ENCODE data around the gene FMN1.
A peak's percentile ranks its signal among the peaks of the same experiment; 100 is the strongest.

FMN1 gene

GRCh38 chr15:33007303-33007855 is 187.1 kb downstream of the FMN1 start:
- DNase-seq = peak in 2 of 3 donors; percentile 6 to 23
- 0% methylated on average over 3 of the region's 4 CpGs for WGBS (ENCODE audit: insufficient coverage)

GRCh38 chr15:33005582-33005981 is 188.9 kb downstream of the FMN1 start:
- Histone ChIP-seq H3K27ac (ENCODE audit: insufficient read depth in 1 of 2, low read depth in 1 of 2, low read length in 2 of 2, poor library complexity in 1 of 2, severe bottlenecking in 2 of 2) (no peak overlapping the region), H3K9me3 (ENCODE audit: control extremely low read depth in 1 of 5, control insufficient read depth in 4 of 5, insufficient read depth in 2 of 5, low read depth in 1 of 5, low read length in 4 of 5) (peaks cover 0 to 2% (median 0%) of the 10 kb centered on the region in 5 experiments), H3K27me3 (replicated peaks in 2 of 5; ENCODE audit: control insufficient read depth in 4 of 5, insufficient read depth in 5 of 5, low read length in 4 of 5) (peaks cover 0 to 7% (median 0%) of the 10 kb centered on the region in 5 experiments), H3K4me1 (ENCODE audit: control extremely low read depth in 1 of 4, control insufficient read depth in 4 of 4, insufficient read depth in 4 of 4, low read length in 3 of 4) (peaks cover 0 to 9% (median 1%) of the 10 kb centered on the region in 4 experiments), H3K36me3 (ENCODE audit: control insufficient read depth in 4 of 4, insufficient read depth in 4 of 4, low read length in 3 of 4) (no peaks in the 10 kb centered on the region), H3K4me3 (ENCODE audit: control insufficient read depth in 1 of 7, extremely low read depth in 1 of 7, insufficient read depth in 4 of 7, low read depth in 2 of 7, low read length in 6 of 7) (no peak overlapping the region)
- WGBS (ENCODE audit: insufficient coverage) = no CpG with 5 or more reads among the region's 1 CpG
- ChIA-PET CTCF (no interaction called here), POLR2A (no interaction called here)
- DNase-seq = peak in 1 of 3 donors; percentile 7

More at GRCh38 chr15:33007303-33007855, 187.1 kb downstream of the FMN1 start:
- no peaks in the 10 kb centered on the region for H3K36me3 ChIP-seq (ENCODE audit: control insufficient read depth in 4 of 4, insufficient read depth in 4 of 4, low read length in 3 of 4)
- H3K4me3 ChIP-seq (ENCODE audit: control insufficient read depth in 1 of 7, extremely low read depth in 1 of 7, insufficient read depth in 4 of 7, low read depth in 2 of 7, low read length in 6 of 7) = peak overlapping the region in 2 of 7 experiments; percentile 19 to 67
- peaks cover 0 to 9% (median 1%) of the 10 kb centered on the region in 4 experiments for H3K4me1 ChIP-seq (ENCODE audit: control extremely low read depth in 1 of 4, control insufficient read depth in 4 of 4, insufficient read depth in 4 of 4, low read length in 3 of 4)
- H3K27ac ChIP-seq (ENCODE audit: insufficient read depth in 1 of 2, low read depth in 1 of 2, low read length in 2 of 2, poor library complexity in 1 of 2, severe bottlenecking in 2 of 2) = no peak overlapping the region
- CTCF ChIA-PET = interaction anchor here (0.9 kb wide), 1 partner anchor 18 kb away, joined by 3 read pairs; no protein-coding TSS in a partner anchor
- peaks cover 0 to 7% (median 0%) of the 10 kb centered on the region in 5 experiments for H3K27me3 ChIP-seq (replicated peaks in 2 of 5; ENCODE audit: control insufficient read depth in 4 of 5, insufficient read depth in 5 of 5, low read length in 4 of 5)
- H3K9me3 ChIP-seq (ENCODE audit: control extremely low read depth in 1 of 5, control insufficient read depth in 4 of 5, insufficient read depth in 2 of 5, low read depth in 1 of 5, low read length in 4 of 5) = peaks cover 0 to 2% (median 0%) of the 10 kb centered on the region in 5 experiments
- POLR2A ChIA-PET = no interaction called here

GRCh38 chr15:33001926-33002325 is 192.6 kb downstream of the FMN1 start:
- DNase-seq = no peak
- H3K36me3 ChIP-seq (ENCODE audit: control insufficient read depth in 4 of 4, insufficient read depth in 4 of 4, low read length in 3 of 4) = no peaks in the 10 kb centered on the region
- H3K27ac ChIP-seq (ENCODE audit: insufficient read depth in 1 of 2, low read depth in 1 of 2, low read length in 2 of 2, poor library complexity in 1 of 2, severe bottlenecking in 2 of 2) = no peak overlapping the region
- H3K27me3 ChIP-seq (replicated peaks in 2 of 5; ENCODE audit: control insufficient read depth in 4 of 5, insufficient read depth in 5 of 5, low read length in 4 of 5) = no peaks in the 10 kb centered on the region
- H3K4me1 ChIP-seq (ENCODE audit: control extremely low read depth in 1 of 4, control insufficient read depth in 4 of 4, insufficient read depth in 4 of 4, low read length in 3 of 4) = peaks cover 0 to 6% (median 0%) of the 10 kb centered on the region in 4 experiments
- peaks cover 0 to 6% (median 5%) of the 10 kb centered on the region in 5 experiments for H3K9me3 ChIP-seq (ENCODE audit: control extremely low read depth in 1 of 5, control insufficient read depth in 4 of 5, insufficient read depth in 2 of 5, low read depth in 1 of 5, low read length in 4 of 5)
- ChIA-PET CTCF (interaction anchor here (1.0 kb wide), 1 partner anchor 12 kb away, joined by 3 read pairs; no protein-coding TSS in a partner anchor), POLR2A (interaction anchor here (0.6 kb wide), 1 partner anchor 336 kb away, joined by 3 read pairs; no protein-coding TSS in a partner anchor)
- no peak overlapping the region for H3K4me3 ChIP-seq (ENCODE audit: control insufficient read depth in 1 of 7, extremely low read depth in 1 of 7, insufficient read depth in 4 of 7, low read depth in 2 of 7, low read length in 6 of 7)

- 94% methylated on average over 2 of the region's 4 CpGs for WGBS (ENCODE audit: insufficient coverage)
These were observed 195.4 kb downstream of the FMN1 start for GRCh38 chr15:32998979-32999672.

GRCh38 chr15:32998182-32998581 is 196.3 kb downstream of the FMN1 start:
- CTCF ChIA-PET = interaction anchor here (1.3 to 6.2 kb wide), 4 partner anchors 335 to 354 kb away, joined by 3 to 53 read pairs (median 6); no protein-coding TSS in a partner anchor

More at GRCh38 chr15:32998979-32999672, 195.4 kb downstream of the FMN1 start:
- ChIA-PET CTCF (no interaction called here), POLR2A (no interaction called here)
- Histone ChIP-seq H3K36me3 (ENCODE audit: control insufficient read depth in 4 of 4, insufficient read depth in 4 of 4, low read length in 3 of 4) (no peaks in the 10 kb centered on the region), H3K9me3 (ENCODE audit: control extremely low read depth in 1 of 5, control insufficient read depth in 4 of 5, insufficient read depth in 2 of 5, low read depth in 1 of 5, low read length in 4 of 5) (peaks cover 0 to 6% (median 5%) of the 10 kb centered on the region in 5 experiments), H3K27me3 (replicated peaks in 2 of 5; ENCODE audit: control insufficient read depth in 4 of 5, insufficient read depth in 5 of 5, low read length in 4 of 5) (no peaks in the 10 kb centered on the region), H3K27ac (ENCODE audit: insufficient read depth in 1 of 2, low read depth in 1 of 2, low read length in 2 of 2, poor library complexity in 1 of 2, severe bottlenecking in 2 of 2) (no peak overlapping the region), H3K4me1 (ENCODE audit: control extremely low read depth in 1 of 4, control insufficient read depth in 4 of 4, insufficient read depth in 4 of 4, low read length in 3 of 4) (no peaks in the 10 kb centered on the region), H3K4me3 (ENCODE audit: control insufficient read depth in 1 of 7, extremely low read depth in 1 of 7, insufficient read depth in 4 of 7, low read depth in 2 of 7, low read length in 6 of 7) (no peak overlapping the region)
- DNase-seq = no peak

GRCh38 chr15:32994810-32995424 is 199.6 kb downstream of the FMN1 start:
- H3K27ac ChIP-seq (ENCODE audit: insufficient read depth in 1 of 2, low read depth in 1 of 2, low read length in 2 of 2, poor library complexity in 1 of 2, severe bottlenecking in 2 of 2) = no peak overlapping the region
- no peaks in the 10 kb centered on the region for H3K4me1 ChIP-seq (ENCODE audit: control extremely low read depth in 1 of 4, control insufficient read depth in 4 of 4, insufficient read depth in 4 of 4, low read length in 3 of 4)
- no peaks in the 10 kb centered on the region for H3K36me3 ChIP-seq (ENCODE audit: control insufficient read depth in 4 of 4, insufficient read depth in 4 of 4, low read length in 3 of 4)
- H3K4me3 ChIP-seq (ENCODE audit: control insufficient read depth in 1 of 7, extremely low read depth in 1 of 7, insufficient read depth in 4 of 7, low read depth in 2 of 7, low read length in 6 of 7) = no peak overlapping the region
- peak; percentile 29 to 65 (median 58) for DNase-seq
- POLR2A ChIA-PET = no interaction called here
- no CpG with 5 or more reads among the region's 1 CpG for WGBS (ENCODE audit: insufficient coverage)
- CTCF ChIA-PET = interaction anchor here (0.7 to 6.2 kb wide), 13 partner anchors 59 to 354 kb away, joined by 3 to 53 read pairs (median 4); partner anchors contain the start of gene SCG5
- H3K27me3 ChIP-seq (replicated peaks in 2 of 5; ENCODE audit: control insufficient read depth in 4 of 5, insufficient read depth in 5 of 5, low read length in 4 of 5) = peaks cover 0 to 4% (median 0%) of the 10 kb centered on the region in 5 experiments
- H3K9me3 ChIP-seq (ENCODE audit: control extremely low read depth in 1 of 5, control insufficient read depth in 4 of 5, insufficient read depth in 2 of 5, low read depth in 1 of 5, low read length in 4 of 5) = peaks cover 0 to 12% (median 4%) of the 10 kb centered on the region in 5 experiments

More at GRCh38 chr15:32998182-32998581, 196.3 kb downstream of the FMN1 start:
- Histone ChIP-seq H3K27me3 (replicated peaks in 2 of 5; ENCODE audit: control insufficient read depth in 4 of 5, insufficient read depth in 5 of 5, low read length in 4 of 5) (no peaks in the 10 kb centered on the region), H3K4me3 (ENCODE audit: control insufficient read depth in 1 of 7, extremely low read depth in 1 of 7, insufficient read depth in 4 of 7, low read depth in 2 of 7, low read length in 6 of 7) (no peak overlapping the region), H3K27ac (ENCODE audit: insufficient read depth in 1 of 2, low read depth in 1 of 2, low read length in 2 of 2, poor library complexity in 1 of 2, severe bottlenecking in 2 of 2) (no peak overlapping the region), H3K4me1 (ENCODE audit: control extremely low read depth in 1 of 4, control insufficient read depth in 4 of 4, insufficient read depth in 4 of 4, low read length in 3 of 4) (no peaks in the 10 kb centered on the region), H3K36me3 (ENCODE audit: control insufficient read depth in 4 of 4, insufficient read depth in 4 of 4, low read length in 3 of 4) (no peaks in the 10 kb centered on the region), H3K9me3 (ENCODE audit: control extremely low read depth in 1 of 5, control insufficient read depth in 4 of 5, insufficient read depth in 2 of 5, low read depth in 1 of 5, low read length in 4 of 5) (peaks cover 0 to 6% (median 5%) of the 10 kb centered on the region in 5 experiments)
- POLR2A ChIA-PET = no interaction called here
- DNase-seq = no peak
- WGBS (ENCODE audit: insufficient coverage) = no CpG with 5 or more reads among the region's 1 CpG
